Stomach (tissue), 9 donors: Measurements from ENCODE around the gene SGF29. TPM values are rescaled to one million over a fixed set of nuclear protein-coding genes. Genes with fewer than 3 reads are reported as not detected.

ENCODE experiments used
- DNase-seq, 2 donors: peaks; one replicate each; pipeline versions ENCODE4 v3.0.0 to v3.0.0-alpha.2; 2013 to 2019
- H3K27ac ChIP-seq, 5 donors: fragments of 200-600 bp in 4 of 5; sonication (generic) in 4 of 5; one replicate each; pipeline ENCODE4 v1.5.1; 2013 to 2019; ENCODE audit warnings: mild to moderate bottlenecking in 1 of 5, moderate library complexity in 1 of 5
- H3K27me3 ChIP-seq, 3 donors: fragments of 200-600 bp; sonication (generic); one replicate each; pipeline ENCODE4 v1.5.1; 2017 to 2019; ENCODE audit warnings: mixed run types in 1 of 3
- H3K36me3 ChIP-seq, 4 donors: fragments of 200-600 bp; sonication (generic); 1 replicate in 3 of 4; 2 replicates in 1 of 4; pipeline ENCODE4 v1.5.1; 2016 to 2019
- H3K4me1 ChIP-seq, 4 donors: fragments of 200-600 bp; sonication (generic); one replicate each; pipeline ENCODE4 v1.5.1; 2016 to 2019
- H3K4me3 ChIP-seq, 4 donors: fragments of 200-600 bp; sonication (generic) in 3 of 4; one replicate each; pipeline ENCODE4 v1.5.1; 2016 to 2019; ENCODE audit warnings: mild to moderate bottlenecking in 1 of 4
- H3K9me3 ChIP-seq, 4 donors: fragments of 200-600 bp; sonication (generic); one replicate each; pipeline ENCODE4 v1.5.1; 2016 to 2019
- EP300 ChIP-seq: sonication (generic); formaldehyde crosslinking; IDR thresholded peaks from one replicate; pipeline ENCODE4 v1.6.1; 2017; ENCODE audit warnings: antibody characterized with exemption
- POLR2A ChIP-seq, 4 donors: fragments of 450-650 bp; IDR thresholded peaks; one replicate each; pipeline ENCODE4 v1.6.1; 2016; ENCODE audit warnings: antibody characterized with exemption in 4 of 4, control low read depth in 2 of 4, mild to moderate bottlenecking in 1 of 4, moderate library complexity in 1 of 4
- POLR2AphosphoS5 ChIP-seq, 3 donors: sonication (generic); formaldehyde crosslinking; IDR thresholded peaks; one replicate each; pipeline ENCODE4 v1.6.1; 2016; ENCODE audit warnings: antibody characterized with exemption in 3 of 3
- WGBS, 5 donors: extraction: QIAGEN DNeasy Blood & Tissue Kit in 3 of 5; methylation state at CpG; one replicate each; pipeline versions ENCODE4 v1.1.5 to v1.1.7; 2013 to 2018; 5-methylcytosine and 5-hydroxymethylcytosine counted together
- intact Hi-C: fragments of 100-400 bp; cut with DNase I; formaldehyde crosslinking; loops from one replicate; pipeline ENCODE4 v1.15.1; 2023; ENCODE audit warnings: low total_unique reads
- polyA plus RNA-seq, 3 donors: library from polyadenylated mRNA; stranded (reverse); fragments of 200-250 nt; gene quantifications; one replicate each; pipeline ENCODE4 v1.2.3, GENCODE V29; 2013
- total RNA-seq, 5 donors: library from RNA; depleted of rRNA; stranded (reverse); fragments of >200 nt; gene quantifications; one replicate each; pipeline versions ENCODE4 v1.1.0 to v1.2.3, GENCODE V29; 2014 to 2016
- TF ChIP-seq, protein P1 (sequence below), 7 experiments: fragments of 450-650 bp in 4 of 7; fragments of 200-600 bp in 3 of 7; sonication (generic) in 3 of 7; IDR thresholded peaks; one replicate each; pipeline ENCODE4 v1.5.1; 2016 to 2019; ENCODE audit warnings: antibody characterized with exemption in 7 of 7, control low read depth in 2 of 7, mild to moderate bottlenecking in 1 of 7
- donor health status: healthy with polysubstance abuse.
- donor health status: Bipolar disorder and iron deficiency.
- donor health status: healthy.

Gene SGF29
- total and polyA plus RNA-seq, 8 donors = 4.3 to 115 (median 33.0) TPM

DNA sequence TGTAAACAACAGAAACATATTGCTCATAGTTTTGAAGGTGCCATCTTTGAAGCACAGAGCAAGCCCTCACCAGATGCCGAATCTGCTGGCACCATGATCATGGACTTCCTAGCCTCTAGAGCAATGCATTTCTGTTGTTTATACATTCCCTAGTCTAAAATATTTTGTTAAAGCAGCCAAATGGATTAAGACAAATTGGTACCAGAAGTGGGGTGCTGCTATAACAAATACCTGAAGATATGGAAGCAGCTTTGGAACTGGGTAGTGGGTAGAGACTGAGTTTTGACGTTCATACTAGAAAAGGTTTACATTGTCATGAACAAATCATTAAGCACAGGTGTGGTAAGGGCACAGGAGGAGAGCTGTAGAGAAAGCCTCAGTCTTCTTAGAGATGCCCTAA, 13.6 kb downstream of the SGF29 start:
- Histone ChIP-seq H3K9me3 (peaks cover 0 to 6% (median 0%) of the 10 kb centered on the region in 4 donors), H3K27me3 (no peaks in the 10 kb centered on the region), H3K4me3 (no peak overlapping the region), H3K4me1 (peaks cover 0 to 11% (median 3%) of the 10 kb centered on the region in 4 donors), H3K27ac (no peak overlapping the region), H3K36me3 (peaks cover 0 to 17% (median 6%) of the 10 kb centered on the region in 4 donors)
- intact Hi-C loops = no loop called here
- TF ChIP-seq, protein P1, sequence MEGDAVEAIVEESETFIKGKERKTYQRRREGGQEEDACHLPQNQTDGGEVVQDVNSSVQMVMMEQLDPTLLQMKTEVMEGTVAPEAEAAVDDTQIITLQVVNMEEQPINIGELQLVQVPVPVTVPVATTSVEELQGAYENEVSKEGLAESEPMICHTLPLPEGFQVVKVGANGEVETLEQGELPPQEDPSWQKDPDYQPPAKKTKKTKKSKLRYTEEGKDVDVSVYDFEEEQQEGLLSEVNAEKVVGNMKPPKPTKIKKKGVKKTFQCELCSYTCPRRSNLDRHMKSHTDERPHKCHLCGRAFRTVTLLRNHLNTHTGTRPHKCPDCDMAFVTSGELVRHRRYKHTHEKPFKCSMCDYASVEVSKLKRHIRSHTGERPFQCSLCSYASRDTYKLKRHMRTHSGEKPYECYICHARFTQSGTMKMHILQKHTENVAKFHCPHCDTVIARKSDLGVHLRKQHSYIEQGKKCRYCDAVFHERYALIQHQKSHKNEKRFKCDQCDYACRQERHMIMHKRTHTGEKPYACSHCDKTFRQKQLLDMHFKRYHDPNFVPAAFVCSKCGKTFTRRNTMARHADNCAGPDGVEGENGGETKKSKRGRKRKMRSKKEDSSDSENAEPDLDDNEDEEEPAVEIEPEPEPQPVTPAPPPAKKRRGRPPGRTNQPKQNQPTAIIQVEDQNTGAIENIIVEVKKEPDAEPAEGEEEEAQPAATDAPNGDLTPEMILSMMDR (IDR thresholded peaks at IDR 0.05) = no peak
- no peak for TF ChIP-seq EP300
- no peak for TF ChIP-seq POLR2A (IDR thresholded peaks at IDR 0.05)
- no peak for TF ChIP-seq POLR2AphosphoS5 (IDR thresholded peaks at IDR 0.05)
- WGBS, 5 donors = 92 to 100% (median 98%) methylated on average over 2 of the region's 2 CpGs
- DNase-seq = no peak

DNA sequence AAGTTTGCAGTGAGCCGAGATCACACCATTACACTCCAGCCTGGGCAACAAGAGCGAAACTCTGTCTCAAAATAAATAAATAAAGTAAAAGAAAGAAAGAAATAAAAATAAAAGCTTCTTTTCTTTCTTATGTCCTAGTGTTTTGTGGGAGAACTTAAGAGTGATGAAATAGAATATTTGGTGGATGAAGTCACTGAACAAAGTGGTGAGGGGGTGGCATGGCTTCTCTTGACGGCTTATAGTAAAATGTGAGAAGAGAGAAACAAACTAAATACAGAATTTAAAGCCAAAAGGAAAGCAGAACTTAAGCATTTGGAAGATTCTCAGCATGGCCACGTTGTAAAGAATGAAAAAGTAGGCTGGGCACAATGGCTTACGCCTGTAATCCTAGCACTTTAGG, 15.3 kb downstream of the SGF29 start:
- DNase-seq = no peak
- Histone ChIP-seq H3K27me3 (no peaks in the 10 kb centered on the region), H3K9me3 (peaks cover 0 to 6% (median 0%) of the 10 kb centered on the region in 4 donors), H3K4me1 (peaks cover 6 to 25% (median 19%) of the 10 kb centered on the region in 4 donors), H3K36me3 (peaks cover 0 to 17% (median 6%) of the 10 kb centered on the region in 4 donors), H3K27ac (no peak overlapping the region), H3K4me3 (no peak overlapping the region)
- TF ChIP-seq POLR2AphosphoS5 (IDR thresholded peaks at IDR 0.05) (no peak), POLR2A (IDR thresholded peaks at IDR 0.05) (no peak), EP300 (no peak)
- TF ChIP-seq, protein P1 (IDR thresholded peaks at IDR 0.05) = no peak
- WGBS, 5 donors = 84 to 94% (median 93%) methylated on average over 5 of the region's 5 CpGs
- intact Hi-C loops = no loop called here

DNA sequence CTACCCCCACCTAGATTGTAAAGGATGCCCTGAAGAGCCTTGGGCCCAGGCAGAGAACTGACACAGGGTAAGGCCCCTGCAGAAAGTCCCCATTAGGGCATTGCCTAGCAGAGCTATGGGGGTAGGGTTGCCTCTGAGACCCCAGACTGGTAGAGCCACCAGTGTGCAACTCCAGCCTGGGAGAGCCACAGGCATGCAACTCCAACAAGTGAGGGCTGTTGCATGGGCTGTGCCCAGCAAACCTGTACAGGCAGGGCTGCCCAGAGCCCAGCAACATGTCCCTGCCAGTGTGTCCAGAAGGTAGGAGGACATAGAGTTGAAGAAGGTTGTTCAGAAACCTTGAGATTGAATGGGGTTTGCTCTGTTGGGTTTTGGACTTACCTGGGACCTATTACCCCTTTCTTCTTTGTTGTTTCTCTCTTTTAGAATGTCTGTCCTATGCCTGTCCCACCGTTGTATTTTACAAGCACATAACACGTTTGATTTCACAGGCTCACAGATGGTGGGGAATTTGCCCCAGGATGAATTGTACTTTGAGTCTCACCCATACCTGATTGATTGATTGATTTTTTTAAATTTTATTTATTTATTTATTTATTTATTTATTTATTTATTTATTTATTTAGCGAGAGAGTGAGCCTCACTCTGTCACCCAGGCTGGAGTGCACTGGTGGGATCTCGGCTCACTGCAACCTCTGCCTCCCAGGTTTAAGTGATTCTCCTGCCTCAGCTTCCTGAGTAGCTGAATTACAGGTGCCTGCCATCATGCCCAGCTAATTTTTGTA, 16.4 kb downstream of the SGF29 start:
- TF ChIP-seq EP300 (no peak), POLR2A (IDR thresholded peaks at IDR 0.05) (no peak), POLR2AphosphoS5 (IDR thresholded peaks at IDR 0.05) (no peak)
- TF ChIP-seq, protein P1 (IDR thresholded peaks at IDR 0.05) = no peak
- Histone ChIP-seq H3K36me3 (peaks cover 0 to 16% (median 4%) of the 10 kb centered on the region in 4 donors), H3K27ac (no peak overlapping the region), H3K9me3 (peaks cover 0 to 6% (median 0%) of the 10 kb centered on the region in 4 donors), H3K4me3 (no peak overlapping the region), H3K4me1 (peaks cover 6 to 33% (median 23%) of the 10 kb centered on the region in 4 donors), H3K27me3 (no peaks in the 10 kb centered on the region)
- 95 to 100% (median 98%) methylated on average over 4 of the region's 4 CpGs for WGBS, 5 donors
- DNase-seq = no peak
- intact Hi-C loops = no loop called here

DNA sequence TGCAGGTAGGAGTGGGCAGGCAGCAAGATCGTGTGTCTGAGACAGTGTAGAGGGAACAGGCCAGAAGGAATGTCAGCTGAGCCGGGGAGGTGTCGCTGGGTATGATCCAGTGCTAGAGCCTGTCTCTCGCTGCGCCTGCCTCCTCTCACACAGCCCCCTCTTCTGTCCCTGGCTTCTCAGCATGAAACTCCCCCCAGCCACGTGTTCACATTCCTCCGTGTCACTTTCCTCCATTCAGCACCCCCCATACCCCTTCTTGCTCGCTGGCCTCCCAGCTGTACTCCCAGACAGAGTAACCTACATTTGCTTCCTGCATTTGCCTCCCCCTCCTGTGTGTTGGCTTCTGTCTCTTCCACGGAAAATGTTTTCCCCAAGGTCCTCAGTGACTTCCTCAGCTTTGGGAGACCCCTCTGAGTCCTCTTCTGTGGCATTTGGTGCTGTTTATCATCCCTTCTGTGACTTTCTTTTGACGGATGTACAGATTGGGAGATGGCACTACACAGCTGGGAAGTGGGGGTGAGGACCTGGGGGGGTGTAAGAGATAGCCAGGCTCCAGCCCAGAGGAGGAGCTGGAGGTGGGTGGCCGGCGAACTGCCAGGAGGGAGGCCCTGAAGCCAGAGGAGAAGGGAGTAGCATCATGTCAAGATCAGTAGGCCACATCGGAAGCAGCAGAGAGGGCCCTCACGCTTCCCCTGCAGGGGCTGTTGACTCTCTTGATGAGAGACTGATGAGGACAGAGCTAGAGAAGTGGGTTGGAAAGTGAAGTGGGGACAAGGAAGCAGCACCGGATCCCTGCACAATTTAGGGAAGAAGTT, 19.2 kb downstream of the SGF29 start:
- no peak overlapping the region for H3K4me3 ChIP-seq
- intact Hi-C loops = no loop called here
- 54 to 79% (median 69%) methylated on average over 15 of the region's 15 CpGs for WGBS, 5 donors
- H3K9me3 ChIP-seq = no peaks in the 10 kb centered on the region
- H3K27me3 ChIP-seq = no peaks in the 10 kb centered on the region
- H3K27ac ChIP-seq = peak overlapping the region in 1 of 5 donors; percentile 46
- peak in 1 of 2 donors; percentile 79 for DNase-seq
- peaks cover 0 to 4% (median under 1%) of the 10 kb centered on the region in 4 donors for H3K36me3 ChIP-seq
- peaks cover 6 to 33% (median 23%) of the 10 kb centered on the region in 4 donors for H3K4me1 ChIP-seq
- TF ChIP-seq, protein P1 (IDR thresholded peaks at IDR 0.05) = no peak
- no peak for TF ChIP-seq POLR2A (IDR thresholded peaks at IDR 0.05)
- no peak for TF ChIP-seq POLR2AphosphoS5 (IDR thresholded peaks at IDR 0.05)
- no peak for TF ChIP-seq EP300
